Measurements from ENCODE around the gene DLG3. TPM values are rescaled to one million over a fixed set of nuclear protein-coding genes. Genes with fewer than 3 reads are reported as not detected.
"Not testable (repeated sequence)": the region's sequence is repeated elsewhere in the genome, so short reads cannot be mapped to it uniquely, and the experiment has no call there.

The DLG3 gene
- total RNA-seq, 1 donor from 2014 or later = 6.5 TPM

GRCh38 chrX:70504772-70505450, 60.3 kb downstream of the DLG3 start:
- Histone ChIP-seq H3K36me3 (peaks cover 6 to 9% of the 10 kb centered on the region in 2 donors), H3K27me3 (no peaks in the 10 kb centered on the region), H3K4me1 (no peaks in the 10 kb centered on the region), H3K4me3 (no peak overlapping the region), H3K9me3 (no peaks in the 10 kb centered on the region), H3K27ac (no peak overlapping the region)
- DNase-seq (ENCODE audit: low spot score in 2 of 2) = no peak
- intact Hi-C loops (cut with DNase I) = no loop called here
- no peak for TF ChIP-seq CTCF (IDR thresholded peaks at IDR 0.05)

GRCh38 chrX:70505451-70505841, 60.8 kb downstream of the DLG3 start:
- intact Hi-C loops (cut with DNase I) = no loop called here
- DNase-seq (ENCODE audit: low spot score in 2 of 2) = no peak

DNA sequence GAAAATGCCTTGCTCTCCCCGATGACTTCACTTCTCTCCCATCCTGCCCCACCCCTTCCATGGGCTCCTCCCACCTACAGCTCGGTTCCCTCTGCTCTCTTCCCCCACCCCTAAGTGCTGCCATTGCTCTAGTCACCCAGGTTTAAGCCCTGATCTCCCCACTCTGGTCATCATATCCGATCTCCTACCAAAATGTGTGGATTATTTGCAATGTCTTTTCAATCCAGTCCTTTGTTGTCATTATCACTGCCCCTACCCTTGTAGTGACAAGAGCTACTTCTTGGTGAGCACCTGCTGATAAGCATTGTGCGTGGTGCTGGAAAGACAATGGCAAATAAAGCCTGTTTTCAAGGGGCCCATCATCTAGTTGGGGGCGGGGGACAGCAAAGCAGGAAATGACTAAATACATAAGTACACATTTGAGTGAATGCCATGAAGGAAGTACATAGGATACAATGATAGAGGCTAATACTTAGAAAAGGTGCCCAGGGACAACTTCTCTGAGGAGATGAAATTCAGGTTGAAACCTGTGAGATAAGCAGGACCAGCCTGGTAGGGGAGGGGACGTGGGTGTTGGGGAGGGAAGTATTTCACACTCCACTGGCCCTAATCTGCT, 63.8 kb downstream of the DLG3 start:
- Histone ChIP-seq H3K27ac (no peak overlapping the region), H3K4me3 (no peak overlapping the region), H3K9me3 (no peaks in the 10 kb centered on the region), H3K27me3 (no peaks in the 10 kb centered on the region), H3K4me1 (no peaks in the 10 kb centered on the region), H3K36me3 (no peaks in the 10 kb centered on the region)
- intact Hi-C loops (cut with DNase I) = no loop called here
- no peak for DNase-seq (ENCODE audit: low spot score in 2 of 2)
- no peak for TF ChIP-seq CTCF (IDR thresholded peaks at IDR 0.05)

More at GRCh38 chrX:70505451-70505841, 60.8 kb downstream of the DLG3 start:
- H3K4me1 ChIP-seq = no peaks in the 10 kb centered on the region
- TF ChIP-seq CTCF (IDR thresholded peaks at IDR 0.05) = no peak
- H3K9me3 ChIP-seq = no peaks in the 10 kb centered on the region
- peaks cover 6% of the 10 kb centered on the region in 2 donors for H3K36me3 ChIP-seq
- H3K27me3 ChIP-seq = no peaks in the 10 kb centered on the region
- no peak overlapping the region for H3K4me3 ChIP-seq
- H3K27ac ChIP-seq = no peak overlapping the region

GRCh38 chrX:70509078-70509477, 64.4 kb downstream of the DLG3 start:
- no peak overlapping the region for H3K4me3 ChIP-seq
- DNase-seq (ENCODE audit: low spot score in 2 of 2) = no peak
- H3K27me3 ChIP-seq = no peaks in the 10 kb centered on the region
- intact Hi-C loops (cut with DNase I) = no loop called here
- H3K9me3 ChIP-seq = no peaks in the 10 kb centered on the region
- no peaks in the 10 kb centered on the region for H3K4me1 ChIP-seq
- no peak overlapping the region for H3K27ac ChIP-seq
- no peaks in the 10 kb centered on the region for H3K36me3 ChIP-seq
- TF ChIP-seq CTCF (IDR thresholded peaks at IDR 0.05) = no peak

- H3K27ac ChIP-seq; H3K4me3 ChIP-seq; DNase-seq (ENCODE audit: low spot score in 2 of 2); H3K27me3 ChIP-seq; intact Hi-C loops (cut with DNase I); H3K36me3 ChIP-seq; H3K9me3 ChIP-seq; H3K4me1 ChIP-seq: not testable (repeated sequence)
Measured at GRCh38 chrX:70515270-70515669, 70.6 kb downstream of the DLG3 start.

GRCh38 chrX:70515692-70516091, 71.1 kb downstream of the DLG3 start:
- H3K9me3 ChIP-seq; H3K4me1 ChIP-seq; H3K4me3 ChIP-seq; H3K36me3 ChIP-seq; H3K27ac ChIP-seq; DNase-seq (ENCODE audit: low spot score in 2 of 2); intact Hi-C loops (cut with DNase I); H3K27me3 ChIP-seq: not testable (repeated sequence)

Data from ascending aorta (tissue), 2 donors.